ENCODE data around the gene L2HGDH. TPM values are rescaled to one million over a fixed set of nuclear protein-coding genes. Genes with fewer than 3 reads are reported as not detected.

Gene L2HGDH
- total and polyA plus RNA-seq, 2 of the 4 experiments (the other 2 are of a cell fraction): 3.1 to 3.8 TPM

DNA sequence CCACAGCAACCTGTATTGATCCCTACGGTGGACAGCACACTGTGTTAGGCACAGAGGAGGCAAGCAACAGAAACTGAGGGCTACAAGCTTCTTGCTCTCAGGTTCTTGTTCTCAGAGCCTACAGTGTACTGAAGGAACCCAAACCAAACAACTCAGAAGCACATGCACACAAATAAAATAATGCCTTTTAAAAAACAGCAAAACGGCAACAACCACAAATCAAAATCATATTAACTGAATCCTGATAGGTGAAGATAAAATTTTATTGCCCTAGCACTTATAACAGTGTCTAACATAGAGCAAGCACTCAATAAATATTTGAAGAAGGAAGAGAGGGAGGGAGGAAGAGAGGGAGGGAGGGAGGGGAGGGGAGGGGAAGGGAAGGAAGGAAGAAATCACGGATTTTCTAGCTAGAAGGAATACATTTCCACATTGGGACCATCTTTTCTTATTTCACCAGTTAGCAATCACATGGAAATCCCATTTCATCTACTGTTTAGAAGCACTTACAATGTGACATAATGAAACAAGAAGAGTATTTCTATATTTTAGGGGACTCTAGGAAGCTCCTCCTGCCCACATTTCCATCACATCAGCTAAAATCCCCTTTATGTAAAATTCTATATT, 27.3 kb upstream of the L2HGDH start:
- H3K27ac ChIP-seq (ENCODE audit: insufficient read depth, low read length): no peak overlapping the region
- no peaks in the 10 kb centered on the region for H3K36me3 ChIP-seq (ENCODE audit: control insufficient read depth, insufficient read depth, low read length)
- no peak overlapping the region for H4K91ac ChIP-seq (ENCODE audit: insufficient read depth, low read depth, low read length)
- no peak overlapping the region for H3K18ac ChIP-seq (ENCODE audit: low read depth, low read length)
- H4K8ac ChIP-seq (ENCODE audit: low read depth in 2 of 2, low read length in 2 of 2): no peak overlapping the region
- no TSS peak for BruUV-seq (replicated peaks)
- 0 out of 2 replicates have a peak overlapping the region, but pooled peaks have one; percentile 6 for H3K23ac ChIP-seq (ENCODE audit: low read depth, low read length)
- ChIA-PET CTCF (no interaction called here), POLR2A (ENCODE audit: unreplicated experiment) (no interaction called here)
- intact Hi-C loops (cut with micrococcal nuclease) (no loop called here), in situ Hi-C loops (cut with MboI; ENCODE audit: low sequenced_read_pairs) (no loop called here), dilution Hi-C loops (cut with HindIII; ENCODE audit: low sequenced_read_pairs, unreplicated experiment) (no loop called here)
- no peak overlapping the region for H2AK9ac ChIP-seq (replicated peaks; ENCODE audit: low read depth, low read length, poor library complexity)
- TF ChIP-seq BHLHE40 (IDR thresholded peaks at IDR 0.05; ENCODE audit: low read depth, low read length): no peak
- H4K5ac ChIP-seq (ENCODE audit: low read depth, low read length): no peak overlapping the region
- no peak overlapping the region for H3K9ac ChIP-seq (ENCODE audit: low read depth, low read length)
- H2BK120ac ChIP-seq (ENCODE audit: low read depth, low read length): 0 out of 2 replicates have a peak overlapping the region, but pooled peaks have one; percentile 6
- H3K4me2 ChIP-seq (ENCODE audit: low read depth, low read length): no peak overlapping the region
- H2AK5ac ChIP-seq (ENCODE audit: low read depth, low read length): no peak overlapping the region
- peaks cover 0 to 14% of the 10 kb centered on the region in 2 experiments; a peak in 2 of 4 replicates for H3K79me1 ChIP-seq (ENCODE audit: low read depth in 1 of 2, low read length in 2 of 2)
- no peaks in the 10 kb centered on the region for H3K27me3 ChIP-seq (ENCODE audit: control insufficient read depth, insufficient read depth, low read length)
- no peaks in the 10 kb centered on the region for H4K20me1 ChIP-seq (ENCODE audit: insufficient read depth, low read length)
- H3K4me1 ChIP-seq (ENCODE audit: control insufficient read depth, insufficient read depth, low read length): peaks cover 18% of the 10 kb centered on the region
- no CpG with 5 or more reads among the region's 3 CpGs for WGBS, 2 experiments (ENCODE audit: extremely low coverage in 2 of 2, insufficient read length in 1 of 2)
- H2BK5ac ChIP-seq (ENCODE audit: low read depth, low read length, poor library complexity, severe bottlenecking): no peak overlapping the region
- no peak for DNase-seq
- H3K56ac ChIP-seq (ENCODE audit: extremely low read depth, insufficient read depth, low read length): no peak overlapping the region
- no peak for ATAC-seq (ENCODE audit: low read depth)
- H3K9me3 ChIP-seq (ENCODE audit: control insufficient read depth, insufficient read depth, low read length): no peaks in the 10 kb centered on the region
- no peak overlapping the region for H3K4me3 ChIP-seq (ENCODE audit: insufficient read depth, low read depth, low read length)
- no peak overlapping the region; the same call in 2 of the 3 replicates for H2BK15ac ChIP-seq (ENCODE audit: low read depth, low read length)
- no peak overlapping the region for H3K4ac ChIP-seq (ENCODE audit: low read depth, low read length)
- H2AFZ ChIP-seq (replicated peaks; ENCODE audit: low read length, poor library complexity): no peak overlapping the region
- H3K9me1 ChIP-seq (ENCODE audit: insufficient read depth, low read length): peaks cover 14% of the 10 kb centered on the region
- no peak overlapping the region for H2BK20ac ChIP-seq (ENCODE audit: low read depth, low read length)
- H3K14ac ChIP-seq (replicated peaks; ENCODE audit: low read depth, low read length): no peak overlapping the region

All from IMR-90 (cell line).